H9 (cell line): ENCODE data around the gene TRAF7. TPM values are rescaled to one million over a fixed set of nuclear protein-coding genes. Genes with fewer than 3 reads are reported as not detected.

Experiments
- DNase-seq: peaks from one replicate; pipeline ENCODE4 v3.0.0-alpha.2; 2017
- H2AFZ ChIP-seq: one replicate; pipeline ENCODE4 v1.6.1; 2013; ENCODE audit warnings: mild to moderate bottlenecking, low read length, control low read depth, moderate library complexity
- H2AK5ac ChIP-seq: 2 replicates; pipeline ENCODE4 v1.6.1; 2013; ENCODE audit warnings: low read length, control low read depth, mixed read lengths; ENCODE audit not compliant: insufficient read length
- H2BK120ac ChIP-seq: one replicate; pipeline ENCODE4 v1.6.1; 2013; ENCODE audit warnings: low read depth, mild to moderate bottlenecking, low read length, control low read depth, inconsistent platforms; ENCODE audit not compliant: poor library complexity, severe bottlenecking
- H2BK12ac ChIP-seq: 2 replicates; pipeline ENCODE4 v1.6.1; 2013; ENCODE audit warnings: low read length, control low read depth, mixed read lengths, low read depth; ENCODE audit not compliant: insufficient read length
- H2BK15ac ChIP-seq: 2 replicates; pipeline ENCODE4 v1.6.1; 2013; ENCODE audit warnings: low read depth, low read length, control low read depth
- H2BK20ac ChIP-seq: one replicate; pipeline ENCODE4 v1.6.1; 2013; ENCODE audit warnings: low read depth, mild to moderate bottlenecking, low read length, control low read depth, inconsistent platforms; ENCODE audit not compliant: poor library complexity, severe bottlenecking
- H2BK5ac ChIP-seq: 2 replicates; pipeline ENCODE4 v1.6.1; 2013; ENCODE audit warnings: low read length, control low read depth, mixed read lengths; ENCODE audit not compliant: insufficient read length
- H3K14ac ChIP-seq: 2 replicates; pipeline ENCODE4 v1.6.1; 2013; ENCODE audit warnings: low read length, control low read depth; ENCODE audit not compliant: insufficient read depth
- H3K18ac ChIP-seq: 2 replicates; pipeline ENCODE4 v1.6.1; 2013; ENCODE audit warnings: low read depth, mild to moderate bottlenecking, mixed read lengths, low read length, control low read depth; ENCODE audit not compliant: insufficient read length
- H3K23ac ChIP-seq: 2 replicates; pipeline ENCODE4 v1.6.1; 2013; ENCODE audit warnings: low read length, control low read depth, mixed read lengths, low read depth; ENCODE audit not compliant: insufficient read length
- H3K23me2 ChIP-seq: 2 replicates; pipeline ENCODE4 v1.6.1; 2013; ENCODE audit warnings: low read depth, mild to moderate bottlenecking, mixed read lengths, low read length, control low read depth; ENCODE audit not compliant: insufficient read length, poor library complexity, severe bottlenecking
- H3K27ac ChIP-seq: 2 replicates; pipeline ENCODE4 v1.5.1; 2013; ENCODE audit warnings: low read length, control low read depth, mixed read lengths, low read depth; ENCODE audit not compliant: insufficient read length
- H3K27me3 ChIP-seq: 2 replicates; pipeline ENCODE4 v1.6.1; 2013; ENCODE audit warnings: low read length, control low read depth, inconsistent platforms; ENCODE audit not compliant: insufficient read depth
- H3K4ac ChIP-seq: 2 replicates; pipeline ENCODE4 v1.6.1; 2013; ENCODE audit warnings: low read depth, mild to moderate bottlenecking, control low read depth, inconsistent platforms, low read length, moderate library complexity
- H3K4me1 ChIP-seq: 2 replicates; pipeline ENCODE4 v1.6.1; 2013; ENCODE audit warnings: low read length, control low read depth, inconsistent platforms; ENCODE audit not compliant: insufficient read depth
- H3K4me2 ChIP-seq: 2 replicates; pipeline ENCODE4 v1.6.1; 2013; ENCODE audit warnings: low read length, control low read depth, mixed read lengths; ENCODE audit not compliant: insufficient read length, insufficient read depth
- H3K56ac ChIP-seq: 2 replicates; pipeline ENCODE4 v1.6.1; 2013; ENCODE audit warnings: low read depth, mild to moderate bottlenecking, mixed read lengths, low read length, control low read depth; ENCODE audit not compliant: insufficient read length
- H3K79me1 ChIP-seq: 2 replicates; pipeline ENCODE4 v1.6.1; 2013; ENCODE audit warnings: low read depth, mild to moderate bottlenecking, moderate library complexity, low read length, control low read depth, inconsistent platforms; ENCODE audit not compliant: insufficient read depth, poor library complexity, severe bottlenecking
- H3K79me2 ChIP-seq: 2 replicates; pipeline ENCODE4 v1.6.1; 2013; ENCODE audit warnings: low read length, control low read depth, inconsistent platforms; ENCODE audit not compliant: insufficient read depth
- H3K9ac ChIP-seq: 2 replicates; pipeline ENCODE4 v1.6.1; 2013; ENCODE audit warnings: low read length, control low read depth, mixed read lengths; ENCODE audit not compliant: insufficient read length; ENCODE audit errors: extremely low read depth
- H3K9me3 ChIP-seq: one replicate; pipeline ENCODE4 v1.6.1; 2013; ENCODE audit warnings: low read depth, low read length, inconsistent platforms; ENCODE audit not compliant: control insufficient read depth
- H3T11ph ChIP-seq: one replicate; pipeline ENCODE4 v1.6.1; 2013; ENCODE audit warnings: mild to moderate bottlenecking, low read length, control low read depth, inconsistent platforms
- H4K20me1 ChIP-seq: one replicate; pipeline ENCODE4 v1.6.1; 2013; ENCODE audit not compliant: control insufficient read depth, insufficient read length, insufficient read depth
- H4K5ac ChIP-seq: 2 replicates; pipeline ENCODE4 v1.6.1; 2013; ENCODE audit warnings: low read depth, mild to moderate bottlenecking, mixed read lengths, low read length, control low read depth; ENCODE audit not compliant: insufficient read length
- H4K8ac ChIP-seq: replicated peaks from 2 replicates; pipeline ENCODE4 v1.6.1; 2013; ENCODE audit warnings: low read length, control low read depth, mixed read lengths, low read depth; ENCODE audit not compliant: insufficient read length
- H4K91ac ChIP-seq: 2 replicates; pipeline ENCODE4 v1.6.1; 2013; ENCODE audit warnings: low read depth, mild to moderate bottlenecking, moderate library complexity, mixed read lengths, low read length, control low read depth; ENCODE audit not compliant: insufficient read length
- H3K27ac Mint-ChIP-seq, 3 experiments: 2 replicates in 2 of 3; 3 replicates in 1 of 3; pipeline ENCODE4 v1.8.0; 2020 to 2021; ENCODE audit warnings: mixed read lengths in 3 of 3, mild to moderate bottlenecking in 1 of 3, moderate library complexity in 1 of 3
- H3K27me3 Mint-ChIP-seq: 2 replicates; pipeline ENCODE4 v1.8.0; 2021; ENCODE audit warnings: low read depth, mild to moderate bottlenecking, moderate library complexity, mixed read lengths
- H3K36me3 Mint-ChIP-seq, 3 experiments: 2 replicates in 2 of 3; 3 replicates in 1 of 3; pipeline ENCODE4 v1.8.0; 2020 to 2021; ENCODE audit warnings: low read depth in 3 of 3, mixed read lengths in 3 of 3; ENCODE audit not compliant: insufficient read depth in 1 of 3
- H3K4me1 Mint-ChIP-seq, 2 experiments: 2 replicates each; pipeline ENCODE4 v1.8.0; 2020; ENCODE audit warnings: mixed read lengths in 2 of 2
- H3K4me3 Mint-ChIP-seq, 2 experiments: 2 replicates in 1 of 2; 3 replicates in 1 of 2; pipeline ENCODE4 v1.8.0; 2020 to 2021; ENCODE audit warnings: mild to moderate bottlenecking in 2 of 2, mixed read lengths in 2 of 2, moderate library complexity in 1 of 2
- H3K9me3 Mint-ChIP-seq, 2 experiments: 2 replicates in 1 of 2; 3 replicates in 1 of 2; pipeline ENCODE4 v1.8.0; 2020; ENCODE audit warnings: mild to moderate bottlenecking in 2 of 2, mixed read lengths in 2 of 2, moderate library complexity in 1 of 2
- WGBS: extraction: QIAGEN DNeasy Blood & Tissue Kit; methylation state at CpG from one replicate; pipeline ENCODE4 v1.1.7; 2013; ENCODE audit warnings: missing lambda C conversion rate, low lambda C conversion rate, mixed read lengths; ENCODE audit not compliant: insufficient read length; ENCODE audit errors: extremely low coverage; 5-methylcytosine and 5-hydroxymethylcytosine counted together
- total RNA-seq: library from RNA; stranded (reverse); gene quantifications from 2 replicates; pipeline ENCODE4 v1.2.1, GENCODE V29; 2021
- TF ChIP-seq, protein P1 (sequence below): fragments of 200-600 bp; sonication (generic); conservative IDR thresholded peaks from 3 replicates; pipeline ENCODE4 v1.8.0; 2021; ENCODE audit warnings: antibody characterized with exemption, mild to moderate bottlenecking

The TRAF7 gene
- total RNA-seq, 1 experiment from 2014 or later: 108 TPM

DNA sequence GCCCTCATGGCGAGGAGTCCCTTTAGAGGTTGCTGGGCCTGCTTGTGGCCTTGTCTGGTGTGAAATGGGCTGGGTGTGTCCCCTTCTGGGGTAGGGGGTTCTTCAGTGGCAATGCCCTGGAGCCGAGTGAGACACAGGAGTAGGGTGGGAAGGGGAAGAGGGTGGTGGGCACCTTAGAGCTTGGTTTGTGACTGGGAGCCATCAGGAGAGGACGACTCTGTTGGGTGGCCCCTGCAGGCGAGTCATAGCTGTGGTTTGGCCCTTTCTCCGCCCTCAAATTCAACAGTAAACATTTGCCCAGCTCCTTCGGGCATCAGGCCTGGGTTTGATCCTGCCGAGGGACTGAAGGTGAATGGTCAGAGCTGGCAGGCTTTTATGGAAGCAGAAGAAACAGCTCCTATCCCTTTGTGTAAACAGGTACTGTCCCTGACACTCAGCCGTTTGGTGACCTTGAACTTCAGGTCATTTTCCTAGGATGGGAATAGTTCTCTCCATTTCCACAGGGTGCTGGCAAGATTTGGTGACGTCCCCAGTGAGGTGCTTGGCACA is 70.7 kb downstream of the TRAF7 start:
- Histone ChIP-seq H2BK20ac (no peak overlapping the region), H3K27ac (no peak overlapping the region), H3K79me2 (peaks cover 5% of the 10 kb centered on the region; the same call in 1 of the 2 replicates), H3K4ac (no peak overlapping the region), H2AK5ac (no peak overlapping the region), H4K8ac (no peak overlapping the region), H3K9me3 (no peaks in the 10 kb centered on the region), H4K91ac (no peak overlapping the region), H2BK120ac (no peak overlapping the region), H3K14ac (no peak overlapping the region), H3K23me2 (no peaks in the 10 kb centered on the region), H3K4me1 (no peaks in the 10 kb centered on the region), H3K27me3 (no peaks in the 10 kb centered on the region), H4K20me1 (no peaks in the 10 kb centered on the region), H3K4me2 (no peak overlapping the region), H3K23ac (no peak overlapping the region), H3K56ac (no peak overlapping the region), H2BK15ac (no peak overlapping the region), H2BK12ac (no peak overlapping the region), H2AFZ (no peak overlapping the region), H3K9ac (no peak overlapping the region), H3K18ac (no peak overlapping the region), H3K79me1 (no peaks in the 10 kb centered on the region), H4K5ac (no peak overlapping the region), H3T11ph (no peak overlapping the region), H2BK5ac (no peak overlapping the region)
- WGBS: no CpG with 5 or more reads among the region's 9 CpGs
- Mint-ChIP-seq H3K4me1 (peaks cover 3% of the 10 kb centered on the region in 2 experiments; a peak in 1 of 4 replicates), H3K4me3 (peak overlapping the region in 1 of 2 experiments; percentile 33; a peak in 2 of 5 replicates), H3K36me3 (peaks cover 0 to 12% (median 10%) of the 10 kb centered on the region in 3 experiments; a peak in 6 of 7 replicates), H3K9me3 (no peaks in the 10 kb centered on the region), H3K27ac (peak overlapping the region in 2 of 3 experiments; percentile 19 to 74; a peak in 2 of 7 replicates), H3K27me3 (no peaks in the 10 kb centered on the region)
- TF ChIP-seq, protein P1, sequence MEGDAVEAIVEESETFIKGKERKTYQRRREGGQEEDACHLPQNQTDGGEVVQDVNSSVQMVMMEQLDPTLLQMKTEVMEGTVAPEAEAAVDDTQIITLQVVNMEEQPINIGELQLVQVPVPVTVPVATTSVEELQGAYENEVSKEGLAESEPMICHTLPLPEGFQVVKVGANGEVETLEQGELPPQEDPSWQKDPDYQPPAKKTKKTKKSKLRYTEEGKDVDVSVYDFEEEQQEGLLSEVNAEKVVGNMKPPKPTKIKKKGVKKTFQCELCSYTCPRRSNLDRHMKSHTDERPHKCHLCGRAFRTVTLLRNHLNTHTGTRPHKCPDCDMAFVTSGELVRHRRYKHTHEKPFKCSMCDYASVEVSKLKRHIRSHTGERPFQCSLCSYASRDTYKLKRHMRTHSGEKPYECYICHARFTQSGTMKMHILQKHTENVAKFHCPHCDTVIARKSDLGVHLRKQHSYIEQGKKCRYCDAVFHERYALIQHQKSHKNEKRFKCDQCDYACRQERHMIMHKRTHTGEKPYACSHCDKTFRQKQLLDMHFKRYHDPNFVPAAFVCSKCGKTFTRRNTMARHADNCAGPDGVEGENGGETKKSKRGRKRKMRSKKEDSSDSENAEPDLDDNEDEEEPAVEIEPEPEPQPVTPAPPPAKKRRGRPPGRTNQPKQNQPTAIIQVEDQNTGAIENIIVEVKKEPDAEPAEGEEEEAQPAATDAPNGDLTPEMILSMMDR: no peak
- DNase-seq: no peak
